K562 (cell line): ENCODE results near the gene MFAP1. TPM values are rescaled to one million over a fixed set of nuclear protein-coding genes. Genes with fewer than 3 reads are reported as not detected.

Experiments used
- FOXJ2 ChIP-seq: fragments of 200-800 bp; sonication (Bioruptor generic); IDR thresholded peaks from 2 replicates; pipeline ENCODE4 v1.6.1; 2016; ENCODE audit warnings: missing genetic modification characterization, missing compliant biosample characterization
- HIVEP1 ChIP-seq: fragments of 250-450 bp; sonication (Bioruptor Pico); IDR thresholded peaks from 2 replicates; pipeline ENCODE4 v1.4.0; 2020; ENCODE audit warnings: mild to moderate bottlenecking
- MTA2 ChIP-seq: fragments of 450-650 bp; IDR thresholded peaks from 2 replicates; pipeline ENCODE4 v1.6.1; 2016; ENCODE audit warnings: low read depth
- MYNN ChIP-seq, 2 experiments: sonication (generic); formaldehyde crosslinking in 1 of 2; IDR thresholded peaks; 2 replicates each; pipeline versions ENCODE4 v1.5.0 to v1.6.1; 2016 to 2020; ENCODE audit warnings: antibody characterized with exemption in 1 of 2, missing genetic modification reagents in 1 of 2
- NR4A1 ChIP-seq, 2 experiments: fragments of 250-450 bp in 1 of 2; fragments of 450-650 bp in 1 of 2; sonication (Bioruptor Pico) in 1 of 2; IDR thresholded peaks; 2 replicates each; pipeline versions ENCODE4 v1.4.0 to v1.6.1; 2016 to 2020; ENCODE audit warnings: mild to moderate bottlenecking in 2 of 2, missing compliant biosample characterization in 1 of 2, missing genetic modification characterization in 1 of 2, moderate library complexity in 1 of 2
- PHTF2 ChIP-seq: fragments of 250-450 bp; sonication (Bioruptor Pico); IDR thresholded peaks from 2 replicates; pipeline ENCODE4 v1.5.0; 2021; ENCODE audit warnings: mild to moderate bottlenecking
- ZNF12 ChIP-seq: sonication (generic); formaldehyde crosslinking; IDR thresholded peaks from 2 replicates; pipeline ENCODE4 v1.4.0; 2020; ENCODE audit warnings: mild to moderate bottlenecking, missing genetic modification reagents
- polyA plus RNA-seq, 8 experiments: library from polyadenylated mRNA; depleted of rRNA in 4 of 8; stranded (reverse) in 5 of 8; unstranded in 3 of 8; fragments of >200 nt; fragmentation: Nextera tagmentation in 2 of 8; fragmentation: Illumina TruSeq in 1 of 8; extraction: Ambion mirVana in 2 of 8; extraction: Trizol in 1 of 8; gene quantifications; 2 replicates each; pipeline versions ENCODE4 v1.2.1 to v1.2.3, GENCODE V29; 2011 to 2014; ENCODE audit warnings: inconsistent platforms in 1 of 8, missing spikeins in 1 of 8
- total RNA-seq, 7 experiments: library from RNA; depleted of rRNA in 6 of 7; stranded (reverse); fragments of >200 nt in 6 of 7; fragmentation: Illumina TruSeq in 2 of 7; extraction: Trizol in 2 of 7; gene quantifications; 2 replicates each; pipeline versions ENCODE4 v1.2.1 to v1.2.3, GENCODE V29; 2011 to 2021; ENCODE audit warnings: low replicate concordance in 1 of 7
- TF ChIP-seq, protein P1 (sequence below): fragments of 150-350 bp; conservative IDR thresholded peaks from 2 replicates; pipeline ENCODE4 v1.6.1; 2014; ENCODE audit warnings: low read length
- TF ChIP-seq, protein P2 (sequence below): fragments of 200-400 bp; formaldehyde crosslinking; IDR thresholded peaks from 2 replicates; pipeline ENCODE4 v1.6.1; 2017; ENCODE audit warnings: mild to moderate bottlenecking, low read depth, low read length, moderate library complexity
- TF ChIP-seq, protein P3 (sequence below): fragments of 450-650 bp; IDR thresholded peaks from 2 replicates; pipeline ENCODE4 v1.6.1; 2018; ENCODE audit warnings: mild to moderate bottlenecking, low read depth; ENCODE audit not compliant: partially characterized antibody
- TF ChIP-seq, protein P4 (sequence below): sonication (generic); formaldehyde crosslinking; IDR thresholded peaks from 2 replicates; pipeline ENCODE4 v1.8.0; 2022; ENCODE audit warnings: mild to moderate bottlenecking, missing genetic modification reagents

MFAP1 gene
- total and polyA plus RNA-seq, 9 of the 15 experiments (the other 6 are each of a cell fraction or from before 2014, with no cell fraction given), result 34.9 to 64.1 (median 48.2) TPM

DNA sequence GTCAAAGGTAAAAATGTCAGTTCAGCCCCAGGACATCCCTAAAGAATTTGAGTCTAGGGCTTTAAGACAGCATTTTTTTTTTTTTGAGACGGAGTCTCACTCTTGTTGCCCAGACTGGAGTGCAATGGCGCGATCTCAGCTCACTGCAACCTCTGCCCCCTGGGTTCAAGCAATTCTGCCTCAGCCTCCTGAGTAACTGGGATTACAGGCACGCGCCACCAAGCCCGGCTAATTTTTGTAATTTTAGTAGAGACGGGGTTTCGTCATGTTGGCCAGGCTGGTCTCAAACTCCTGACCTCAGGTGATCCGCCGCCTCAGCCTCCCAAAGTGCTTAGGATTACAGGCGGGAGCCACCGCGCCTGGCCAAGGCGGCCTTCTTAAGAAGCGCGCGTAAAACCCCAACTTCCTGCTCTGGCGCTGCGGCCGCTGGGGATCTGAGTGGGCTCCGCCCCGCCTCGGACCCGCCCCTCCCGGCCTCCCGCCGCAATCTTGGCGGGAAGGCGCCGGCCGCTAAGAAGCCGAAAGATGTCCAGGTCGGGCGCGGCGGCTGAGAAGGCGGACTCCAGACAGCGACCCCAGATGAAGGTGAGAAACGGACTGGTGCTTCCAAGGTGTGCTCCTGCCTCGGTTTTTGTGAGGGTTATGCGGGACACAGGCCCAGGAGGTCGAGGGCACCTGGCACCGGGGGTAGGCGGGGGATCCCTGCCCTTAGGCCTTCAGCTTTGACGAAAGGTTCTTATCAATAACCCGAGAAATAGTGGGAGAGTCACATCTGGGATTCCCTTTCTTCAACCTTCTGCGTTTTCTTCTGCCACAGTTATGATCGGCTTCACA is 2.2 kb upstream of the MFAP1 start, which contains the start of gene WDR76 (continued):
- TF ChIP-seq, protein P1, sequence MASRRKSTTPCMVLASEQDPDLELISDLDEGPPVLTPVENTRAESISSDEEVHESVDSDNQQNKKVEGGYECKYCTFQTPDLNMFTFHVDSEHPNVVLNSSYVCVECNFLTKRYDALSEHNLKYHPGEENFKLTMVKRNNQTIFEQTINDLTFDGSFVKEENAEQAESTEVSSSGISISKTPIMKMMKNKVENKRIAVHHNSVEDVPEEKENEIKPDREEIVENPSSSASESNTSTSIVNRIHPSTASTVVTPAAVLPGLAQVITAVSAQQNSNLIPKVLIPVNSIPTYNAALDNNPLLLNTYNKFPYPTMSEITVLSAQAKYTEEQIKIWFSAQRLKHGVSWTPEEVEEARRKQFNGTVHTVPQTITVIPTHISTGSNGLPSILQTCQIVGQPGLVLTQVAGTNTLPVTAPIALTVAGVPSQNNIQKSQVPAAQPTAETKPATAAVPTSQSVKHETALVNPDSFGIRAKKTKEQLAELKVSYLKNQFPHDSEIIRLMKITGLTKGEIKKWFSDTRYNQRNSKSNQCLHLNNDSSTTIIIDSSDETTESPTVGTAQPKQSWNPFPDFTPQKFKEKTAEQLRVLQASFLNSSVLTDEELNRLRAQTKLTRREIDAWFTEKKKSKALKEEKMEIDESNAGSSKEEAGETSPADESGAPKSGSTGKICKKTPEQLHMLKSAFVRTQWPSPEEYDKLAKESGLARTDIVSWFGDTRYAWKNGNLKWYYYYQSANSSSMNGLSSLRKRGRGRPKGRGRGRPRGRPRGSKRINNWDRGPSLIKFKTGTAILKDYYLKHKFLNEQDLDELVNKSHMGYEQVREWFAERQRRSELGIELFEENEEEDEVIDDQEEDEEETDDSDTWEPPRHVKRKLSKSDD, result no peak
- TF ChIP-seq MYNN (IDR thresholded peaks at IDR 0.05) (no peak), MYNN (CRISPR knock-in tag; IDR thresholded peaks at IDR 0.05) (no peak), FOXJ2 (tag) (no peak), NR4A1 (CRISPR knock-in tag; IDR thresholded peaks at IDR 0.05) (no peak), NR4A1 (tag; IDR thresholded peaks at IDR 0.05) (0 out of 2 replicates have a peak, but pooled peaks have one; percentile 5), MTA2 (no peak), ZNF12 (CRISPR knock-in tag) (no peak), HIVEP1 (CRISPR knock-in tag) (no peak), PHTF2 (CRISPR knock-in tag) (0 out of 2 replicates have a peak, but pooled peaks have one; percentile 5)
- TF ChIP-seq, protein P2, sequence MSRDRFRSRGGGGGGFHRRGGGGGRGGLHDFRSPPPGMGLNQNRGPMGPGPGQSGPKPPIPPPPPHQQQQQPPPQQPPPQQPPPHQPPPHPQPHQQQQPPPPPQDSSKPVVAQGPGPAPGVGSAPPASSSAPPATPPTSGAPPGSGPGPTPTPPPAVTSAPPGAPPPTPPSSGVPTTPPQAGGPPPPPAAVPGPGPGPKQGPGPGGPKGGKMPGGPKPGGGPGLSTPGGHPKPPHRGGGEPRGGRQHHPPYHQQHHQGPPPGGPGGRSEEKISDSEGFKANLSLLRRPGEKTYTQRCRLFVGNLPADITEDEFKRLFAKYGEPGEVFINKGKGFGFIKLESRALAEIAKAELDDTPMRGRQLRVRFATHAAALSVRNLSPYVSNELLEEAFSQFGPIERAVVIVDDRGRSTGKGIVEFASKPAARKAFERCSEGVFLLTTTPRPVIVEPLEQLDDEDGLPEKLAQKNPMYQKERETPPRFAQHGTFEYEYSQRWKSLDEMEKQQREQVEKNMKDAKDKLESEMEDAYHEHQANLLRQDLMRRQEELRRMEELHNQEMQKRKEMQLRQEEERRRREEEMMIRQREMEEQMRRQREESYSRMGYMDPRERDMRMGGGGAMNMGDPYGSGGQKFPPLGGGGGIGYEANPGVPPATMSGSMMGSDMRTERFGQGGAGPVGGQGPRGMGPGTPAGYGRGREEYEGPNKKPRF, result no peak
- TF ChIP-seq, protein P3, sequence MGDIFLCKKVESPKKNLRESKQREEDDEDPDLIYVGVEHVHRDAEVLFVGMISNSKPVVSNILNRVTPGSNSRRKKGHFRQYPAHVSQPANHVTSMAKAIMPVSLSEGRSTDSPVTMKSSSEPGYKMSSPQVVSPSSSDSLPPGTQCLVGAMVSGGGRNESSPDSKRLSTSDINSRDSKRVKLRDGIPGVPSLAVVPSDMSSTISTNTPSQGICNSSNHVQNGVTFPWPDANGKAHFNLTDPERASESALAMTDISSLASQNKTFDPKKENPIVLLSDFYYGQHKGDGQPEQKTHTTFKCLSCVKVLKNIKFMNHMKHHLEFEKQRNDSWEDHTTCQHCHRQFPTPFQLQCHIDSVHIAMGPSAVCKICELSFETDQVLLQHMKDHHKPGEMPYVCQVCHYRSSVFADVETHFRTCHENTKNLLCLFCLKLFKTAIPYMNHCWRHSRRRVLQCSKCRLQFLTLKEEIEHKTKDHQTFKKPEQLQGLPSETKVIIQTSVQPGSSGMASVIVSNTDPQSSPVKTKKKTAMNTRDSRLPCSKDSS, result no peak
- TF ChIP-seq, protein P4, sequence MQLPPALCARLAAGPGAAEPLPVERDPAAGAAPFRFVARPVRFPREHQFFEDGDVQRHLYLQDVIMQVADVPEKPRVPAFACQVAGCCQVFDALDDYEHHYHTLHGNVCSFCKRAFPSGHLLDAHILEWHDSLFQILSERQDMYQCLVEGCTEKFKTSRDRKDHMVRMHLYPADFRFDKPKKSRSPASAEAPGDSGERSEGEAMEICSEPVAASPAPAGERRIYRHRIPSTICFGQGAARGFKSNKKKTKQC (CRISPR knock-in tag), result peak; percentile 81
